ENCODE measurements around the gene SMYD3.

SMYD3 gene

DNA sequence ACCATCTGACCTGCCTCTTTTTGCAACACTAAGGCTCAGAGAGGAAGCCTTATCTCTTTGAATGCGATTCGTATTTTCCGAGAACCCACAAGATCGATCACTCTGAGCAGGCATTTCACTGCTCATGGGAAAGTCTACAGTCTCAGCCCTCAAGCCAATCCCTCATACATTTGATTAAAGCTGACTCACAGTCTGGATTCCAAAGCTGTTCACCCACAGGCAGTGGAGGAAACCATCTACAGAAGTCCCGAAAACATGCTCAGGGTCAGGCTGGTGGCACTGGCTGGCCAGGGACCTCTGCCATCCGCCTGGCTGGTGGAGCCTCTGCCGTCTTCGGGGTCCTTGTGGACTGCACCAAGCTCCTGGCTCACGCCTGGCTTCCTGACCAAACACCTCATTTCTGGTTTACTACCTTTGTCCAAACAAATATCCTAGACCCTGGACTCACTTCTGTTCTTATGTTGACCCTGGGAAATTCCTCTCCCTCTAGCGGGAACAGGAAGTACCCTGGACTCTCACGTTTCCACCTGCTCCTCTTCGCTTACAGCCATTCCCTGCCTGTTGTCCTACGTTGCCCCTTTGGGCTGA is 650.0 kb downstream of the SMYD3 start:
- Histone ChIP-seq H3K27me3 (replicated peaks; ENCODE audit: control insufficient read depth, insufficient read depth, low read length) (no peaks in the 10 kb centered on the region), H3K4me3 (replicated peaks; ENCODE audit: low read depth, low read length) (no peak overlapping the region), H3K36me3 (ENCODE audit: control insufficient read depth, insufficient read depth, low read length) (no peaks in the 10 kb centered on the region)
- TF ChIP-seq, protein P1, sequence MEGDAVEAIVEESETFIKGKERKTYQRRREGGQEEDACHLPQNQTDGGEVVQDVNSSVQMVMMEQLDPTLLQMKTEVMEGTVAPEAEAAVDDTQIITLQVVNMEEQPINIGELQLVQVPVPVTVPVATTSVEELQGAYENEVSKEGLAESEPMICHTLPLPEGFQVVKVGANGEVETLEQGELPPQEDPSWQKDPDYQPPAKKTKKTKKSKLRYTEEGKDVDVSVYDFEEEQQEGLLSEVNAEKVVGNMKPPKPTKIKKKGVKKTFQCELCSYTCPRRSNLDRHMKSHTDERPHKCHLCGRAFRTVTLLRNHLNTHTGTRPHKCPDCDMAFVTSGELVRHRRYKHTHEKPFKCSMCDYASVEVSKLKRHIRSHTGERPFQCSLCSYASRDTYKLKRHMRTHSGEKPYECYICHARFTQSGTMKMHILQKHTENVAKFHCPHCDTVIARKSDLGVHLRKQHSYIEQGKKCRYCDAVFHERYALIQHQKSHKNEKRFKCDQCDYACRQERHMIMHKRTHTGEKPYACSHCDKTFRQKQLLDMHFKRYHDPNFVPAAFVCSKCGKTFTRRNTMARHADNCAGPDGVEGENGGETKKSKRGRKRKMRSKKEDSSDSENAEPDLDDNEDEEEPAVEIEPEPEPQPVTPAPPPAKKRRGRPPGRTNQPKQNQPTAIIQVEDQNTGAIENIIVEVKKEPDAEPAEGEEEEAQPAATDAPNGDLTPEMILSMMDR (IDR thresholded peaks at IDR 0.05; ENCODE audit: insufficient read depth, low read length, poor library complexity, severe bottlenecking): no peak
- no peak for DNase-seq (ENCODE audit: extremely low read depth, insufficient read length)

- Histone ChIP-seq H3K4me3 (replicated peaks; ENCODE audit: low read depth, low read length) (no peak overlapping the region), H3K36me3 (ENCODE audit: control insufficient read depth, insufficient read depth, low read length) (no peaks in the 10 kb centered on the region), H3K27me3 (replicated peaks; ENCODE audit: control insufficient read depth, insufficient read depth, low read length) (no peaks in the 10 kb centered on the region)
- DNase-seq (ENCODE audit: extremely low read depth, insufficient read length): no peak
- TF ChIP-seq, protein P1 (IDR thresholded peaks at IDR 0.05; ENCODE audit: insufficient read depth, low read length, poor library complexity, severe bottlenecking): no peak
Measured at GRCh38 chr1:245855846-245856730, 651.0 kb downstream of the SMYD3 start.

- TF ChIP-seq, protein P1 (IDR thresholded peaks at IDR 0.05; ENCODE audit: insufficient read depth, low read length, poor library complexity, severe bottlenecking): no peak
Measured at GRCh38 chr1:245853291-245853690, 653.8 kb downstream of the SMYD3 start.

GRCh38 chr1:245843101-245843500 is 664.0 kb downstream of the SMYD3 start:
- no peak for DNase-seq (ENCODE audit: extremely low read depth, insufficient read length)

More at GRCh38 chr1:245853291-245853690, 653.8 kb downstream of the SMYD3 start:
- no peaks in the 10 kb centered on the region for H3K27me3 ChIP-seq (replicated peaks; ENCODE audit: control insufficient read depth, insufficient read depth, low read length)
- DNase-seq (ENCODE audit: extremely low read depth, insufficient read length): no peak
- H3K36me3 ChIP-seq (ENCODE audit: control insufficient read depth, insufficient read depth, low read length): no peaks in the 10 kb centered on the region
- no peak overlapping the region for H3K4me3 ChIP-seq (replicated peaks; ENCODE audit: low read depth, low read length)

GRCh38 chr1:245842106-245842505 is 665.0 kb downstream of the SMYD3 start:
- TF ChIP-seq, protein P1 (IDR thresholded peaks at IDR 0.05; ENCODE audit: insufficient read depth, low read length, poor library complexity, severe bottlenecking): no peak
- H3K27me3 ChIP-seq (replicated peaks; ENCODE audit: control insufficient read depth, insufficient read depth, low read length): no peaks in the 10 kb centered on the region
- H3K4me3 ChIP-seq (replicated peaks; ENCODE audit: low read depth, low read length): no peak overlapping the region
- H3K36me3 ChIP-seq (ENCODE audit: control insufficient read depth, insufficient read depth, low read length): no peaks in the 10 kb centered on the region
- DNase-seq (ENCODE audit: extremely low read depth, insufficient read length): no peak

More at GRCh38 chr1:245843101-245843500, 664.0 kb downstream of the SMYD3 start:
- Histone ChIP-seq H3K4me3 (replicated peaks; ENCODE audit: low read depth, low read length) (no peak overlapping the region), H3K27me3 (replicated peaks; ENCODE audit: control insufficient read depth, insufficient read depth, low read length) (no peaks in the 10 kb centered on the region), H3K36me3 (ENCODE audit: control insufficient read depth, insufficient read depth, low read length) (no peaks in the 10 kb centered on the region)
- TF ChIP-seq, protein P1 (IDR thresholded peaks at IDR 0.05; ENCODE audit: insufficient read depth, low read length, poor library complexity, severe bottlenecking): no peak

Data from GM06990 (cell line).